ENCODE measurements around the gene KRTAP3-3.

DNA sequence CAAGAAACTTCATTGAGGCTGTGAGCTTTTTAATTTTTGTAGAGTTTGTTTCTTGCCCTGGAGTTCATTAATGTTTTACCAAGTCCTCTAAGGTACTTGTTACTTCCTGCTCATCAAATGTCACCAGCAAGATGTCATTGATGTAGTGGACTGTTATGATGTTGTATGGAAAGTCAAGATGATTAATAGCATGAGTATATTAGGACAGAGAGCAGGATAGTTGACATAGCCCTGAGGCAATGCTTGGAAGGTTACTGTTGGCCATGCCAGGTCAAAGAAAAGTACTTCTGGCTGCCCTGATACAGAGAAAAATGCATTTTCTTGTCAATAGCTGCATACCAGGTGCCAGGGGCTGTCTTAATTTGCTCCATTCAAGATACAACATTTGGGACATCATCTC, 26.4 kb upstream of the KRTAP3-3 start:
- TF ChIP-seq, protein P1, sequence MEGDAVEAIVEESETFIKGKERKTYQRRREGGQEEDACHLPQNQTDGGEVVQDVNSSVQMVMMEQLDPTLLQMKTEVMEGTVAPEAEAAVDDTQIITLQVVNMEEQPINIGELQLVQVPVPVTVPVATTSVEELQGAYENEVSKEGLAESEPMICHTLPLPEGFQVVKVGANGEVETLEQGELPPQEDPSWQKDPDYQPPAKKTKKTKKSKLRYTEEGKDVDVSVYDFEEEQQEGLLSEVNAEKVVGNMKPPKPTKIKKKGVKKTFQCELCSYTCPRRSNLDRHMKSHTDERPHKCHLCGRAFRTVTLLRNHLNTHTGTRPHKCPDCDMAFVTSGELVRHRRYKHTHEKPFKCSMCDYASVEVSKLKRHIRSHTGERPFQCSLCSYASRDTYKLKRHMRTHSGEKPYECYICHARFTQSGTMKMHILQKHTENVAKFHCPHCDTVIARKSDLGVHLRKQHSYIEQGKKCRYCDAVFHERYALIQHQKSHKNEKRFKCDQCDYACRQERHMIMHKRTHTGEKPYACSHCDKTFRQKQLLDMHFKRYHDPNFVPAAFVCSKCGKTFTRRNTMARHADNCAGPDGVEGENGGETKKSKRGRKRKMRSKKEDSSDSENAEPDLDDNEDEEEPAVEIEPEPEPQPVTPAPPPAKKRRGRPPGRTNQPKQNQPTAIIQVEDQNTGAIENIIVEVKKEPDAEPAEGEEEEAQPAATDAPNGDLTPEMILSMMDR (IDR thresholded peaks at IDR 0.05), result no peak
- TF ChIP-seq POLR2AphosphoS5 (IDR thresholded peaks at IDR 0.05), result no peak

All from breast epithelium (tissue), 3 donors.